ENCODE measurements around the gene THSD1. TPM values are rescaled to one million over a fixed set of nuclear protein-coding genes. Genes with fewer than 3 reads are reported as not detected.
"Not testable (repeated sequence)": the region's sequence is repeated elsewhere in the genome, so short reads cannot be mapped to it uniquely, and the experiment has no call there.

The THSD1 gene
- total RNA-seq, 1 donor from 2014 or later: 0.63 TPM

DNA sequence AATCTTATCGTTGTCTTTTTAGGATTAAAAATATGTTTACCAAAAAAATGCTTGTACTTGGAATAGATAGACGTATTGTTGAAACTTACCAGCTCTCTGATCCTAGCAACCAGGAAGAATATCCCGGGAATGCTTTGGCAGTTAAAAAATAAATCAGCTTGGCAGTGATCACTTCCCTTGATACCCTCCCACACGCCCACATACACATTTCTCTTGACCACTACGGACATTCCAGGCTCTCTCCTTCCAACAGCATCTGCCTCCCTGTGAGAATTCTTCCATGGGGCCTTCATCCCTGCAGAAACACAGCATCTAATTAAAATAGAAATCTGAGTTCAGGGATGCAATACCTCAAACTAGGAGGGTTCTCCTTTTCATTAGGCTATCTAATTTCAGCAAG lies 57.9 kb downstream of the THSD1 start:
- no peak for DNase-seq (ENCODE audit: extremely low spot score, unreplicated experiment)
- Mint-ChIP-seq H3K4me1 (ENCODE audit: unreplicated experiment) (peaks cover 6% of the 10 kb centered on the region), H3K27ac (no peak overlapping the region)

DNA sequence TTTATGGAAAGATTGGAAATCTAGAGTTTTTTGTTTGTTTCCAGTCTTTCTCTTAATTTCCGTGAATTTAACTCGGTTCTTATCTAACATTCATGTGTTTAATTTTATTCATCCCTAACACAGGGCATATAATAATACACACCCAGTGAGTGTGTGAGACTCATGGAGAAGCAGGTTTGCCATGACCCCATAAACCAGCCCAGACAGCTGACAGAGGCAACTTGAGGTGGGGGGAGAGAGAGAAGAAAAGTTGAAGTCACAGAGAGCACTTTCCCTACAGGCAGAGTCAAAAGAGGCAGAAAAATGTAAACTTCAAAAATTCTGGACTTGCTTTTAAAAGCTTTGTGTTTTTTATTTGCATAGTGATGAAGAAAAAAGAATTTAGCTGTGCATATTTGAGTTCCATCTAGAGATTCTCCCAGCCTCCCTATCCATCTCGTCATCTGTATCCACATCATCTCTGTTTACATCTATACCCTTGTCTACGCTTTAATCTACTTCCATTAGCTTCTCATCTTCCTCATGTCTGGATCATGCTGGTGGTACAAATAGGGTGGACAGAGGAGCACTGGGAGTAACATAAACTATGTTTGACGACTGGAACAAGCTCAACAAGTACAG lies 60.2 kb downstream of the THSD1 start:
- DNase-seq (ENCODE audit: extremely low spot score, unreplicated experiment): no peak
- Mint-ChIP-seq H3K9me3 (no peaks in the 10 kb centered on the region), H3K4me3 (no peak overlapping the region), H3K27ac (no peak overlapping the region), H3K4me1 (ENCODE audit: unreplicated experiment) (peaks cover 6% of the 10 kb centered on the region), H3K36me3 (no peaks in the 10 kb centered on the region), H3K27me3 (no peaks in the 10 kb centered on the region)
- TF ChIP-seq, protein P1, sequence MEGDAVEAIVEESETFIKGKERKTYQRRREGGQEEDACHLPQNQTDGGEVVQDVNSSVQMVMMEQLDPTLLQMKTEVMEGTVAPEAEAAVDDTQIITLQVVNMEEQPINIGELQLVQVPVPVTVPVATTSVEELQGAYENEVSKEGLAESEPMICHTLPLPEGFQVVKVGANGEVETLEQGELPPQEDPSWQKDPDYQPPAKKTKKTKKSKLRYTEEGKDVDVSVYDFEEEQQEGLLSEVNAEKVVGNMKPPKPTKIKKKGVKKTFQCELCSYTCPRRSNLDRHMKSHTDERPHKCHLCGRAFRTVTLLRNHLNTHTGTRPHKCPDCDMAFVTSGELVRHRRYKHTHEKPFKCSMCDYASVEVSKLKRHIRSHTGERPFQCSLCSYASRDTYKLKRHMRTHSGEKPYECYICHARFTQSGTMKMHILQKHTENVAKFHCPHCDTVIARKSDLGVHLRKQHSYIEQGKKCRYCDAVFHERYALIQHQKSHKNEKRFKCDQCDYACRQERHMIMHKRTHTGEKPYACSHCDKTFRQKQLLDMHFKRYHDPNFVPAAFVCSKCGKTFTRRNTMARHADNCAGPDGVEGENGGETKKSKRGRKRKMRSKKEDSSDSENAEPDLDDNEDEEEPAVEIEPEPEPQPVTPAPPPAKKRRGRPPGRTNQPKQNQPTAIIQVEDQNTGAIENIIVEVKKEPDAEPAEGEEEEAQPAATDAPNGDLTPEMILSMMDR (conservative IDR thresholded peaks at IDR 0.05): no peak

More for the DNA sequence above, 57.9 kb downstream of the THSD1 start:
- Mint-ChIP-seq H3K4me3 (no peak overlapping the region), H3K9me3 (no peaks in the 10 kb centered on the region), H3K27me3 (no peaks in the 10 kb centered on the region), H3K36me3 (no peaks in the 10 kb centered on the region)
- TF ChIP-seq, protein P1 (conservative IDR thresholded peaks at IDR 0.05): no peak

GRCh38 chr13:52345048-52345447 lies 60.9 kb downstream of the THSD1 start:
- H3K4me1 Mint-ChIP-seq (ENCODE audit: unreplicated experiment): peaks cover 6% of the 10 kb centered on the region
- TF ChIP-seq, protein P1 (conservative IDR thresholded peaks at IDR 0.05): no peak
- H3K4me3 Mint-ChIP-seq: no peak overlapping the region
- H3K9me3 Mint-ChIP-seq: no peaks in the 10 kb centered on the region
- H3K27ac Mint-ChIP-seq: no peak overlapping the region
- H3K27me3 Mint-ChIP-seq: no peaks in the 10 kb centered on the region
- no peaks in the 10 kb centered on the region for H3K36me3 Mint-ChIP-seq
- no peak for DNase-seq (ENCODE audit: extremely low spot score, unreplicated experiment)

DNA sequence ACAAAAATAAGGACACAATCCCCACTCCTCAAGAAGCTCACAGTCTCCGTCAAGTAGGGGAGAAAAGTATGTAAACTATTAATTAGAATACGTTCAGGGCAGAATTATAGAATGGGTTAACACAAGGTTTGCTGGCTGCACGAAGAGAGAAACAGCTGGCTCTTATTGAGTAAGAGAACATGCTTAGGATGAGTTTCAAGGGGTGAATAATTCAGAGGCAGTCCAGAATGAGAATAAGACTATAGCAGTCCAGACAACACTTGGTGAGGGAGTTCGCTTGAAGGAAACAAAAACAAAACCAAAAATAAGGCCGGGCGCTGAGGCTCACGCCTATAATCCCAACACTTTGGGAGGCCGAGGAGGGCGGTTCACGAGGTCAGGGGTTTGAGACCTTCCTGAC lies 61.9 kb downstream of the THSD1 start:
- TF ChIP-seq, protein P1 (conservative IDR thresholded peaks at IDR 0.05): no peak
- Mint-ChIP-seq H3K9me3 (no peaks in the 10 kb centered on the region), H3K27ac (no peak overlapping the region), H3K36me3 (no peaks in the 10 kb centered on the region), H3K4me1 (ENCODE audit: unreplicated experiment) (peaks cover 6% of the 10 kb centered on the region), H3K4me3 (no peak overlapping the region), H3K27me3 (no peaks in the 10 kb centered on the region)
- no peak for DNase-seq (ENCODE audit: extremely low spot score, unreplicated experiment)

DNA sequence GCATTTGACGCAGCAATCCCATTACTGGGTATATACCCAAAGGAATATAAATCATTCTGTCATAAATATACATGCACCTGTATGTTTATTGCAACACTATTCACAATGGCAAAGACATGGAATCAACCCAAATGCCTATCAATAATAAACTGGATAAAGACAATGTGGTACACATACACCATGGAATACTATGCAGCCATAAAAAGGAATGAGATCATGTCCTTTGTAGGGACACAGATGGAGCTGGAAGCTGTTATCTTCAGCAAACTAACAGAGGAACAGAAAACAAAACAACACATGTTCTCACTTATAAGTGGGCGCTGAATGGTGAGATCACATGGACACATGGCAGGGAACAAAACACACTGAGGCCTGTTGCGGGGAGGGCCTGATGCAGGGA lies 63.8 kb downstream of the THSD1 start:
- not testable (repeated sequence) for H3K27ac Mint-ChIP-seq; H3K4me1 Mint-ChIP-seq (ENCODE audit: unreplicated experiment); H3K36me3 Mint-ChIP-seq; H3K9me3 Mint-ChIP-seq; H3K27me3 Mint-ChIP-seq; DNase-seq (ENCODE audit: extremely low spot score, unreplicated experiment); H3K4me3 Mint-ChIP-seq

DNA sequence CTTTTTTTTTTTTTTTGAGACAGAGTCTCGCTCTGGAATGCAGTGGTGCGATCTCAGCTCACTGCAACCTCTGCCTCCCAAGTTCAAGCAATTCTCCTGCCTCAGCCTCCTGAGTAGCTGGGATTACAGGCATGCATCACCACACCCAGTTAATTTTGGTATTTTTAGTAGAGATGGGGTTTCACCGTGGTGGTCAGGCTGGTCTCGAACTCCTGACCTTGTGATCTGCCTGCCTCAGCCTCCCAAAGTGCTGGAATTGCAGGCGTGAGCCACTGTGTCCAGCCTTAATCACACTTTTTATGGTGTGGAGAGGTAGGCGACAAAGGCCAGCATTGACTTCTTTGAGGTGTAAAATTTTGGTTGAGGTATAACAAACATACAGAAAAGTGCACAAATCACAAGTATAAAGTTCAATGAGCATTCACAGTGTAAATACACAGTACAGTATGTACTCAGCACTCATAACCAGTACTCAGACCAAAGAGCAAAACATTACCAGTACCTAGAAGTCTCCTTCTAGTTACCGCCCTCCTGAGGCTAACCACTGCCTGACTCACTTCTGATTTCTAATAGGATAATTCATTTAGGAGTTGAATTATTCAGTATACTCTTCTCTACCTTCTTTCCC lies 68.0 kb downstream of the THSD1 start:
- not testable (repeated sequence) for H3K9me3 Mint-ChIP-seq; H3K4me1 Mint-ChIP-seq (ENCODE audit: unreplicated experiment); H3K4me3 Mint-ChIP-seq; H3K27me3 Mint-ChIP-seq; H3K36me3 Mint-ChIP-seq; H3K27ac Mint-ChIP-seq; DNase-seq (ENCODE audit: extremely low spot score, unreplicated experiment)

DNA sequence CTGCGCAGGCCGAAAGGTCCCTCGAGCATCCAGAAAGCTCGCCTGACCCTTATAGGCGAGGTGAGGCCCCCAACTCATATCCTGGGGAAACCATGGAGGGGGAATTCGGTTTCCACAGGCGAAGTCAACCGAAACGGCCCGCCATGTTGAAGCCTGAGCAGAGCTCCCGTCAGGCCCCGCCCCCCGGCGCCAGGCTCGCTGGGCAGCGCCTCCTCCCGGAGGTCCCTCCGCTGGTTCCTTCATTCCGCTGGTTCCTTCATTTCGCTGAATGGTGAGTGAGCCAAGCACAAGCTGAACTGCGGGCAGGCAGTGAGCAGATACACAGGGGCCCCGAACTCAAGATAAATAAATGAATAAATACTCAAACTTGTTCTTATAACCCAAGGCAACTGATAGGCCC lies 71.9 kb downstream of the THSD1 start:
- DNase-seq (ENCODE audit: extremely low spot score, unreplicated experiment); H3K9me3 Mint-ChIP-seq; H3K4me3 Mint-ChIP-seq; H3K27me3 Mint-ChIP-seq; H3K27ac Mint-ChIP-seq; H3K36me3 Mint-ChIP-seq; H3K4me1 Mint-ChIP-seq (ENCODE audit: unreplicated experiment): not testable (repeated sequence)

DNA sequence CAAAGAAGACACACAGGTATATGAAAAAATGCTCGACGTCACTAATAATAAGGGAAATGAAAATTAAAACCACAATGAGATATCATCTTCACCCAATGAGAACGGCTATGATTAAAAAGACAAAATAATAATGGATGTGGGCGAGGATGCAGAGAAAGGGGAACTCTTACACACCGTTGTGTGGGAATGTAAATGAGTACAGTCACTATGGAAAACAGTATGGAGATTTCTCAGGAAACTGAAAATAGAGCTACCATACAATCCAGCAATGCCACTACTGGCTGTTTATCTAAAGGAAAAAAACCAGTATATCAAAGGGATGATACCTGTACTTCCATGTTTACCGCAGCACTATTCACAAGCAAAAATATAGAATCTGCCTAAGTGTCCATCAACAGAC lies 74.1 kb downstream of the THSD1 start:
- H3K4me1 Mint-ChIP-seq (ENCODE audit: unreplicated experiment); H3K27me3 Mint-ChIP-seq; H3K36me3 Mint-ChIP-seq; DNase-seq (ENCODE audit: extremely low spot score, unreplicated experiment); H3K4me3 Mint-ChIP-seq; H3K27ac Mint-ChIP-seq; H3K9me3 Mint-ChIP-seq: not testable (repeated sequence)

Measured in type B pancreatic cell (in vitro differentiated cells).